ENCODE measurements around the gene OTOGL.
"Not testable (repeated sequence)": the region's sequence is repeated elsewhere in the genome, so short reads cannot be mapped to it uniquely, and the experiment has no call there.

OTOGL gene

GRCh38 chr12:80201908-80202307, 102.6 kb downstream of the OTOGL start:
- Mint-ChIP-seq H3K4me3 (no peak overlapping the region), H3K27ac (no peak overlapping the region), H3K9me3 (no peaks in the 10 kb centered on the region), H3K4me1 (ENCODE audit: low read depth) (no peaks in the 10 kb centered on the region), H3K27me3 (ENCODE audit: low read depth) (peaks cover 4% of the 10 kb centered on the region), H3K36me3 (ENCODE audit: low read depth) (no peaks in the 10 kb centered on the region)
- DNase-seq (ENCODE audit: low spot score): no peak

- Mint-ChIP-seq H3K4me3 (no peak overlapping the region), H3K27me3 (ENCODE audit: low read depth) (peaks cover 4% of the 10 kb centered on the region), H3K9me3 (no peaks in the 10 kb centered on the region), H3K4me1 (ENCODE audit: low read depth) (no peaks in the 10 kb centered on the region), H3K36me3 (ENCODE audit: low read depth) (no peaks in the 10 kb centered on the region), H3K27ac (no peak overlapping the region)
- DNase-seq (ENCODE audit: low spot score): no peak
These were observed 106.6 kb downstream of the OTOGL start for GRCh38 chr12:80205960-80206359.

- DNase-seq (ENCODE audit: low spot score): no peak
- Mint-ChIP-seq H3K4me3 (no peak overlapping the region), H3K4me1 (ENCODE audit: low read depth) (no peaks in the 10 kb centered on the region), H3K36me3 (ENCODE audit: low read depth) (no peaks in the 10 kb centered on the region), H3K9me3 (no peaks in the 10 kb centered on the region), H3K27ac (no peak overlapping the region), H3K27me3 (ENCODE audit: low read depth) (peaks cover 4% of the 10 kb centered on the region)
These were observed 108.7 kb downstream of the OTOGL start for GRCh38 chr12:80208071-80208470.

GRCh38 chr12:80211671-80212070, 112.3 kb downstream of the OTOGL start:
- Mint-ChIP-seq H3K4me1 (ENCODE audit: low read depth) (no peaks in the 10 kb centered on the region), H3K27ac (no peak overlapping the region), H3K9me3 (no peaks in the 10 kb centered on the region), H3K36me3 (ENCODE audit: low read depth) (no peaks in the 10 kb centered on the region), H3K27me3 (ENCODE audit: low read depth) (no peaks in the 10 kb centered on the region), H3K4me3 (no peak overlapping the region)
- no peak for DNase-seq (ENCODE audit: low spot score)

GRCh38 chr12:80212938-80213645, 113.8 kb downstream of the OTOGL start:
- Mint-ChIP-seq H3K27ac (no peak overlapping the region), H3K9me3 (no peaks in the 10 kb centered on the region), H3K4me3 (no peak overlapping the region), H3K27me3 (ENCODE audit: low read depth) (peaks cover 2% of the 10 kb centered on the region), H3K36me3 (ENCODE audit: low read depth) (no peaks in the 10 kb centered on the region), H3K4me1 (ENCODE audit: low read depth) (no peaks in the 10 kb centered on the region)
- DNase-seq (ENCODE audit: low spot score): no peak

GRCh38 chr12:80213871-80214270, 114.5 kb downstream of the OTOGL start:
- Mint-ChIP-seq H3K9me3 (no peaks in the 10 kb centered on the region), H3K27me3 (ENCODE audit: low read depth) (peaks cover 2% of the 10 kb centered on the region), H3K36me3 (ENCODE audit: low read depth) (no peaks in the 10 kb centered on the region), H3K4me3 (no peak overlapping the region), H3K27ac (no peak overlapping the region), H3K4me1 (ENCODE audit: low read depth) (no peaks in the 10 kb centered on the region)
- DNase-seq (ENCODE audit: low spot score): no peak

- Mint-ChIP-seq H3K27ac (no peak overlapping the region), H3K27me3 (ENCODE audit: low read depth) (peaks cover 2% of the 10 kb centered on the region), H3K4me3 (no peak overlapping the region), H3K4me1 (ENCODE audit: low read depth) (no peaks in the 10 kb centered on the region), H3K36me3 (ENCODE audit: low read depth) (no peaks in the 10 kb centered on the region), H3K9me3 (no peaks in the 10 kb centered on the region)
- DNase-seq (ENCODE audit: low spot score): no peak
These were observed 117.7 kb downstream of the OTOGL start for GRCh38 chr12:80217011-80217535.

- H3K27ac Mint-ChIP-seq; H3K36me3 Mint-ChIP-seq (ENCODE audit: low read depth); DNase-seq (ENCODE audit: low spot score); H3K4me3 Mint-ChIP-seq; H3K9me3 Mint-ChIP-seq; H3K27me3 Mint-ChIP-seq (ENCODE audit: low read depth); H3K4me1 Mint-ChIP-seq (ENCODE audit: low read depth): not testable (repeated sequence)
These were observed 119.6 kb downstream of the OTOGL start for GRCh38 chr12:80218925-80219324.

- Mint-ChIP-seq H3K4me1 (ENCODE audit: low read depth) (peaks cover 2% of the 10 kb centered on the region), H3K27ac (no peak overlapping the region), H3K9me3 (no peaks in the 10 kb centered on the region), H3K36me3 (ENCODE audit: low read depth) (no peaks in the 10 kb centered on the region), H3K4me3 (no peak overlapping the region), H3K27me3 (ENCODE audit: low read depth) (peaks cover 2% of the 10 kb centered on the region)
- DNase-seq (ENCODE audit: low spot score): no peak
These were observed 120.0 kb downstream of the OTOGL start for GRCh38 chr12:80219345-80219744.

- H3K36me3 Mint-ChIP-seq (ENCODE audit: low read depth): no peaks in the 10 kb centered on the region
- peaks cover 2% of the 10 kb centered on the region for H3K4me1 Mint-ChIP-seq (ENCODE audit: low read depth)
- H3K9me3 Mint-ChIP-seq: no peaks in the 10 kb centered on the region
- H3K27ac Mint-ChIP-seq: no peak overlapping the region
- H3K4me3 Mint-ChIP-seq: no peak overlapping the region
- H3K27me3 Mint-ChIP-seq (ENCODE audit: low read depth): peaks cover 2% of the 10 kb centered on the region
- DNase-seq (ENCODE audit: low spot score): no peak
These were observed 122.9 kb downstream of the OTOGL start for GRCh38 chr12:80222261-80222660.

GRCh38 chr12:80226576-80226975, 127.2 kb downstream of the OTOGL start:
- H3K4me1 Mint-ChIP-seq (ENCODE audit: low read depth): peaks cover 2% of the 10 kb centered on the region
- H3K27ac Mint-ChIP-seq: no peak overlapping the region
- H3K4me3 Mint-ChIP-seq: no peak overlapping the region
- H3K36me3 Mint-ChIP-seq (ENCODE audit: low read depth): no peaks in the 10 kb centered on the region
- DNase-seq (ENCODE audit: low spot score): no peak
- no peaks in the 10 kb centered on the region for H3K9me3 Mint-ChIP-seq
- no peaks in the 10 kb centered on the region for H3K27me3 Mint-ChIP-seq (ENCODE audit: low read depth)

- DNase-seq (ENCODE audit: low spot score); H3K4me3 Mint-ChIP-seq; H3K4me1 Mint-ChIP-seq (ENCODE audit: low read depth); H3K27me3 Mint-ChIP-seq (ENCODE audit: low read depth); H3K27ac Mint-ChIP-seq; H3K36me3 Mint-ChIP-seq (ENCODE audit: low read depth); H3K9me3 Mint-ChIP-seq: not testable (repeated sequence)
These were observed 128.6 kb downstream of the OTOGL start for GRCh38 chr12:80227904-80228303.

- no peak overlapping the region for H3K4me3 Mint-ChIP-seq
- no peaks in the 10 kb centered on the region for H3K27me3 Mint-ChIP-seq (ENCODE audit: low read depth)
- no peaks in the 10 kb centered on the region for H3K36me3 Mint-ChIP-seq (ENCODE audit: low read depth)
- no peak overlapping the region for H3K27ac Mint-ChIP-seq
- no peaks in the 10 kb centered on the region for H3K4me1 Mint-ChIP-seq (ENCODE audit: low read depth)
- H3K9me3 Mint-ChIP-seq: no peaks in the 10 kb centered on the region
- DNase-seq (ENCODE audit: low spot score): no peak
These were observed 130.7 kb downstream of the OTOGL start for GRCh38 chr12:80230068-80230467.

- no peaks in the 10 kb centered on the region for H3K36me3 Mint-ChIP-seq (ENCODE audit: low read depth)
- H3K27me3 Mint-ChIP-seq (ENCODE audit: low read depth): no peaks in the 10 kb centered on the region
- H3K4me1 Mint-ChIP-seq (ENCODE audit: low read depth): no peaks in the 10 kb centered on the region
- H3K9me3 Mint-ChIP-seq: no peaks in the 10 kb centered on the region
- H3K27ac Mint-ChIP-seq: no peak overlapping the region
- H3K4me3 Mint-ChIP-seq: no peak overlapping the region
- no peak for DNase-seq (ENCODE audit: low spot score)
These were observed 133.5 kb downstream of the OTOGL start for GRCh38 chr12:80232837-80233236.

- no peaks in the 10 kb centered on the region for H3K9me3 Mint-ChIP-seq
- H3K27ac Mint-ChIP-seq: no peak overlapping the region
- H3K36me3 Mint-ChIP-seq (ENCODE audit: low read depth): no peaks in the 10 kb centered on the region
- H3K27me3 Mint-ChIP-seq (ENCODE audit: low read depth): no peaks in the 10 kb centered on the region
- DNase-seq (ENCODE audit: low spot score): no peak
- H3K4me1 Mint-ChIP-seq (ENCODE audit: low read depth): no peaks in the 10 kb centered on the region
- H3K4me3 Mint-ChIP-seq: no peak overlapping the region
These were observed 134.6 kb downstream of the OTOGL start for GRCh38 chr12:80233926-80234325.
